GM18861 (cell line): ENCODE measurements around the gene BIRC2.
"Not testable (repeated sequence)": the region's sequence is repeated elsewhere in the genome, so short reads cannot be mapped to it uniquely, and the experiment has no call there.

Experiments
- ATAC-seq: cut with Tn5 transposase; IDR thresholded peaks from one replicate; pipeline ENCODE4 v1.9.1; 2021; ENCODE audit not compliant: unreplicated experiment

BIRC2 gene

DNA sequence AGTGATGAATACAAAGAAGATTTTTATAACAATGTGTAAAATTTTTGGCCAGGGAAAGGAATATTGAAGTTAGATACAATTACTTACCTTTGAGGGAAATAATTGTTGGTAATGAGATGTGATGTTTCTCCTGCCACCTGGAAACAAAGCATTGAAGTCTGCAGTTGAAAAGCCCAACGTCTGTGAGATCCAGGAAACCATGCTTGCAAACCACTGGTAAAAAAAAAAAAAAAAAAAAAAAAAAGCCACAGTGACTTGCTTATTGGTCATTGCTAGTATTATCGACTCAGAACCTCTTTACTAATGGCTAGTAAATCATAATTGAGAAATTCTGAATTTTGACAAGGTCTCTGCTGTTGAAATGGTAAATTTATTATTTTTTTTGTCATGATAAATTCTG lies 24.5 kb upstream of the BIRC2 start:
- ATAC-seq = no peak

DNA sequence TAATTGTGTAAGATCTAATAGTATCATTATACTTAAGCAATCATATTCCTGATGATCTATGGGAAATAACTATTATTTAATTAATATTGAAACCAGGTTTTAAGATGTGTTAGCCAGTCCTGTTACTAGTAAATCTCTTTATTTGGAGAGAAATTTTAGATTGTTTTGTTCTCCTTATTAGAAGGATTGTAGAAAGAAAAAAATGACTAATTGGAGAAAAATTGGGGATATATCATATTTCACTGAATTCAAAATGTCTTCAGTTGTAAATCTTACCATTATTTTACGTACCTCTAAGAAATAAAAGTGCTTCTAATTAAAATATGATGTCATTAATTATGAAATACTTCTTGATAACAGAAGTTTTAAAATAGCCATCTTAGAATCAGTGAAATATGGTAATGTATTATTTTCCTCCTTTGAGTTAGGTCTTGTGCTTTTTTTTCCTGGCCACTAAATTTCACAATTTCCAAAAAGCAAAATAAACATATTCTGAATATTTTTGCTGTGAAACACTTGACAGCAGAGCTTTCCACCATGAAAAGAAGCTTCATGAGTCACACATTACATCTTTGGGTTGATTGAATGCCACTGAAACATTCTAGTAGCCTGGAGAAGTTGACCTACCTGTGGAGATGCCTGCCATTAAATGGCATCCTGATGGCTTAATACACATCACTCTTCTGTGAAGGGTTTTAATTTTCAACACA lies 23.3 kb upstream of the BIRC2 start:
- ATAC-seq = no peak

DNA sequence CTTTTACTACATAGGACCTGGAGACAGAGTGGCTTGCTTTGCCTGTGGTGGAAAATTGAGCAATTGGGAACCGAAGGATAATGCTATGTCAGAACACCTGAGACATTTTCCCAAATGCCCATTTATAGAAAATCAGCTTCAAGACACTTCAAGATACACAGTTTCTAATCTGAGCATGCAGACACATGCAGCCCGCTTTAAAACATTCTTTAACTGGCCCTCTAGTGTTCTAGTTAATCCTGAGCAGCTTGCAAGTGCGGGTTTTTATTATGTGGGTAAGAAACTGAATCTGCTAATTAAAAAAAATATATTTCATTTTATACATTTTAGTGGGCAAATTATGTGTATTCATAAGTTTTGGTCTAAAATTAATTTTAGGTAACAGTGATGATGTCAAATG lies 21.9 kb upstream of the BIRC2 start:
- ATAC-seq = no peak

DNA sequence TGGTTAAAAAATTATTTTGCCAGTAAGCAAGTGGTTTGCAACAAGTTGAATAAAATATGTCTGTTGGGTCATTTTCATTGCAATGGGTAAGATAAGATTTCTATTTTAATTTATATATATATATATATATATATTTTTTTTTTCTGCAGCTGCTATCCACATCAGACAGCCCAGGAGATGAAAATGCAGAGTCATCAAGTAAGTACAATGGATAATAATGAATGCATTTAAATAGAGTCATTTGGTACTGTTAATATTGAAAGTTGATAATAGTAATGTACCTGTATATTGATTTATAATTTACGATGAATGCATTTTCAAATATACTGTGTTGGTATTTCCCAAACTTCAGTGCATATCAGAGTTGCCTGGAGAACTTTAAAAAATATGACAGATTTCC lies 18.3 kb upstream of the BIRC2 start:
- ATAC-seq = no peak

DNA sequence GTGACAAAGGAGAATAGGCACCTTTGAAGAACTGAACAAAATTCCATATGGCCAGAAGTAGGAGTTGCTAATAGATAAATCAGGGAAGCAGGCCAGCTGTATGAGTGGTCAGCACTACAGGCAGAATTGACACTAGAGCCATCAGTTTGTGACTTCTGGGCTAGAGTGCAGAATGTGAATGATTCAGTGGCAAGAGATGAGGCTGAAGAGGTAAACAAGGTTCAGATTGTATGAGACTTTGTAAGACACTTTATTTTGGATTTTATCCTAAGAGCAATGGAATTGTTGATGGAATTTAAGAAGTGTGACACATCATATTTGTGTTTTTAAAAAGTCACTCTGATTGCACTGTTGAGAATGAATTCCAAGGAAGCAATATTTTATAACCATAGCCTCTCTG lies 16.8 kb upstream of the BIRC2 start:
- no peak for ATAC-seq

DNA sequence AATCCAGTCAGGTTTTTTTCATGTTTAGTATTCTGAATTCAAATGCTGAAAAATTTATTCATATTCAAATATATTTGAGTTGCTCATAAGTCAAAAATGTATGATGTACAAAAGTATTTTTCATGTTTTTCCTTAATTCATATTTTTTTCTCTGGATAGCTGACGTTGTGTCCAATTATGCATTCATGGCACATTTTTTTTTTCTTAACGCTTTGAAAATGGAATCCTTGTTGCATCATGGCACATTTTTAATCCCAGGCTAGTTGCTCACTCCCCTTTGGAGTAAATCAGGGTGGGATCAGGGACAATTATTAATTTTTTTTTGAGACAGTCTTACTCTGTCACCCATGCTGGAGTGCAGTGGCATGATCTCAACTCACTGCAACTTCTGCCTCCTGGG lies 15.7 kb upstream of the BIRC2 start:
- ATAC-seq = no peak

DNA sequence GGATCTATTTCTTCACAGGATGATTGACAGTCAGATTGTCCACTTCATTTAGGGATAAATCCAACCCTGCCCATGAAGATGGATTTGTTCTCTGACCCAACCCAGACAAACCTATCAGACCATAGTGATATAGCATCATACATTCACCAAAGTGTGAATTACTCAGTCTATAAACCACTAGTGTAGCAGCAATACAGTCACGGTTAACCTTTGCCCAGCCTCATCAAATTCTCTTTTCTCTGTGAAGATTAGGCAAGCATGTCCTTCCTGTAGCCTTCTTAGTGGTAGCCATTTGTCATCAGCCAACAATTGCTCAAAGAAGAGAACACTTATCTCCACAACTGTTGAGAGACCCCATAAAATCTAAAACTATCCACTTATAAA lies 14.4 kb upstream of the BIRC2 start:
- no peak for ATAC-seq

DNA sequence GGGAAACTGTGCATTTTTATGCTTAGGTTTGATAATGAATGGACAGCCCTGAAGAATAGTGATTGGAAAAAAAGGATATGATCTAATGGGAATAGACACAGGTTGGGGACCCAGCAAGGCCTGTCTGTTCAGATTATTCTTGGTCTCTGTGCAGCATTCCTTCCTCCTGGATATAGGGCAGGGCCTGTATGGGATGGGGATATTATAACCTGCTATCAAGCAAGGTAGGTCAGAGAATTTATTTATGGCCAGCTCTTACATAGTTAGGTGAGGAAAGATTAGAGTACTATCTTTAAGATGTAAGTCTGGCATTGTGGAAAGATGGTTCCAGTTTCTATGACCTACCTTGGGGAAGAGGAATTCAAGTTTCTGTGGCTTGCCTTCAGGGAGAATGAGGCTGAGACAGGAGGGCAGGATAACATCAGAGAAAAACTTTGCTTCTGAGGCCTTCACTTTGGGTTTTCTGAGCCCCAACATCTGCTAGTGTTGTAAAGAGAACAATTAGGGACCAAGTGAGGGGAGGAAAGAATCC lies 8.5 kb upstream of the BIRC2 start:
- no peak for ATAC-seq

DNA sequence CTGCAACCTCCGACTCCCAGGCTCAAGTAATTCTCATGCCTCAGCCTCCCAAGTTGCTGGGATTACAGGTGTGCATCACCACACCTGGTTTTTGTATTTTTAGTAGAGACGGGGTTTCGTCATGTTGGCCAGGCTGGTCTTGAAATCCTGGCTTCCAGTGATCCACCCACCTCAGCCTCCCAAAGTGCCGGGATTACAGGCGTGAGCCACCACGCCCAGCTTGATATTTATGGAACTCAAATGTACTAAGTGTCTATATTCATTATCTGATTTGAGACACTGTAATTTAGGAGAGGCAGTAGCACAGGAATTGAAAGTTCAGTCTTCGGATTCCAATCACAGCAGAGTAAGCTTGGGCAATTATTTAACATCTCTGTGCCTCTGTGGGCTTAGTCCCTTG lies 5.7 kb upstream of the BIRC2 start:
- not testable (repeated sequence) for ATAC-seq

DNA sequence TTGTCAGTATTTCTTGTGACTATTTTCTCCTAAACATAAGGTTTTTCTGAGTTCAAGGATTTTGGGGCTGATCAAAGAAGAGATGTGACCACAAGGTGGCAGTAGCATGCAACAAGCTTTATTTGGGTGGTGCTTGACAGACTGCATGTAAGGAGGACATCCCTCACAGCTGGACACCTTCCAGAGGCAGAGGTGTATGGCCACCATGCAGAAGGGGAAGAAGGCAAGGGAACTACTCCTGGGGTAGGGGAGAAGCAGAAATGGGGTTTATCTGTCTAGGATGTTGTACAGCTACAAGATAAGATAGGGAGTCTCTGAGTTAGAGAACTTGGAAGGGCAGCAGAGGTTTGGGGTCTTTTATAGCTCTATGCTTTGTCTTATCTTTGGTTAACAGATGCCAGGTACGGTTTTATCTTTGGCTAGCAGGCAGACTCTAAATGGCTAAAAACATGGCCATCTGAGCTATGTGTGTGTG lies 5.1 kb upstream of the BIRC2 start:
- peak; percentile 46 for ATAC-seq

DNA sequence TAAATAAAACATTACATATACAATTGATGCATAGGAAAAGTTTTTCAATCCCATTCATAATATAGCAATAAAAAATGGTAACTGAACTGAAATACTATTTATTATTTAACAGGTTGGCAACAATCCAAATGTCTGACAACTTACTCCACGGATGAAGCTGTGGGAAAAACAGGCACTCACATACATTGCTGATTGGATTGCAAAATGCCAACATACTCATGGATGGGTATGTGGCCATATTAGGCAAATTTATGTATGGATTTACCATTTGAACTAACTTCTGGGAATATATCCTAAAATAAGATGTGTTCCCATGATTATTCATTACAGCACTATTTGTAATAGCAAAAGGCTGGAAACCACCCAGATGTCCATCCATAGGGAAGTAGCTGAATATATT lies 3.2 kb upstream of the BIRC2 start:
- no peak for ATAC-seq

DNA sequence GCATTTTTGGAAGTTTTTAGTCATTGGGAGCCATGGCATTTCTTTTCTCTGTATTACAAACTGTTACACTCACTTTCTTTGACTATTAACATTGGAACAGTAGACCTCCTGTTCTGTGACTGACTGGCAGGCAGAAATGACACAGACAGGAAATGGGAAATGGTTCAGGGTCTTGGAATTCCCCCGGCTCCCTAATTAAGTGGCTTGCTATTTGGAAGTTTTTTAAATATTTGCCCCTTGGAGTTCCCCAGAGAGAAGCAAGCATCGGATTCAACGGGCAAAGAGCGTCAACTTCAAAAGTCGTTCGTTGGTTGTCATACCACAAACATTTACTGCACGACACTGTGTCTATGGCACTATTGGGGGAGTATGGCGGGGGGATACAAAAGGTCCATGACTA lies 1.1 kb upstream of the BIRC2 start:
- ATAC-seq = no peak

DNA sequence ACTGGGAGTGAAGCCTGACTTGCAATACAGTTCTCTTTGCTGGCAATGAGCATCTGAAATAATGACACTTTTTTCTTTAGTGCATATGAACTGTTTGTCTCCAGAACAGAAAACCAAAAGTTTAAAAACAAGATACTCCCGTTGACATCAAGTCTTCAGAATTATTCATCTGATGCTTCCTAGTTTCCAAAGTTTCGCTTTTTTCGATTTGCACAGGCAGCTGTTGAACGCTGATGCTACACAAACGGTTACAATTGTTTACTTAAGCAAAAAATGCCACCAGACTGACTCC lies 612 bp upstream of the BIRC2 start:
- no peak for ATAC-seq

DNA sequence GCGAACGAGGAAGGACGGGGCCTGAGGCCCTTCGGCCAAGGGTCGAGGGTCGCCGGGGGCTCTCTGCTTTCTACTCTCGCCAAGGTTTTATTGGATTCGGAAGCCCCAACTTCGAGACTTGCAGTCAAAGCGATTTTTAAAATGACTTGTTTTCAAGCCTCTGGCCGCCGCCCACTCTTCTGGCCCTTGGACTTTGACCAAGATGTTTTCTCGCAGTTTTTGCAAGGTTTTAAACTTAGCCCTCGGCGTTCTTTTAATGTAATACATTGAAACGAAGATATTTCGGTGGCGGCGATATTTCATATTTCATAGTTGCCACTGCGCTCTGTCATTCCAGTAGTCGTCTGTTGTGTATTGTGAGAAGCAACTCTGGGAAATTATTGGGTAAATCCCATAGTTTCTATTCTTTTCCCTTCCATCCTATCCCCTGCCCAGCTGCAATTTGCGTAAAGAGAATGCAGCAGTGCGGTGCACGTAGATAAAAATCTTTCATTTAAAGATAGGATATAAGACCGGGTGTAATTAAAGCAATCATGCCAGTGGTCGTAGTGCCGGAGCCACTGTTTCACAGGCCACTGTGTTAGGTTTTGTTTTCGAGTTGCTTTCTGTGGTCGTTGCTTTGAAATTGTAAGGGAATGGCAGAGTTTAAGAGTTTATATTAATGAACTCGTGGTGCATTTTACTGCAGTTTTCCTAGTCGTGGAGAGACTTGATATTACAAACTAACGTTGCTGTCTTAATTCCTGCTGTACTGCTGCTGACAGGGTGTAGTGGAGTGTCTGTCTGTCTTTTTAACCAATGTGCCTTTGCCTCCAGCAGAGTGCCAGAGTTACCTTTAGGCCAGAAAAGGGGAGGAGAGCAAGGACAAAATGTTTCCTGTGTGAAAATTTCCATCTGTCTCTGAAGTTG lies 702 bp downstream of the BIRC2 start:
- no peak for ATAC-seq

DNA sequence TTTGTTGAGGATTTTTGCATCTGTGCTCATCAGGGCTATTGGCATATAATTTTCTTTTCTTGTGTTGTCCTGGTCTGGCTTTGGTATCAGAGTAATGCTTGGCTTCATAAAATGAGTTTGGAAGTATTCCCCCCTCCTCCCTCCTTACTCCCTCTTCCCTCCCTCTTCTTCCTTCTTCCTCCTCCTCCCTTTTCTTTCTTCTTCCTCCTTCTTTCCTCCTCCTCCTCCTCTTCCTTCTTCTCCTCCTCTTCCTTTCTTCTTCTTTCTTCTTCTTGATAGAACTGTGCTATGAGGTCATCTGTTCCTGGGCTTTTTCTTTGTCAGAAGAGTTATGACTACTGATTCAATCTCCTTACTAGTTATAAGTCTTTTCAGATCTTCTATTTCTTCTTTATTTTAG lies 10.1 kb downstream of the BIRC2 start:
- ATAC-seq = no peak

DNA sequence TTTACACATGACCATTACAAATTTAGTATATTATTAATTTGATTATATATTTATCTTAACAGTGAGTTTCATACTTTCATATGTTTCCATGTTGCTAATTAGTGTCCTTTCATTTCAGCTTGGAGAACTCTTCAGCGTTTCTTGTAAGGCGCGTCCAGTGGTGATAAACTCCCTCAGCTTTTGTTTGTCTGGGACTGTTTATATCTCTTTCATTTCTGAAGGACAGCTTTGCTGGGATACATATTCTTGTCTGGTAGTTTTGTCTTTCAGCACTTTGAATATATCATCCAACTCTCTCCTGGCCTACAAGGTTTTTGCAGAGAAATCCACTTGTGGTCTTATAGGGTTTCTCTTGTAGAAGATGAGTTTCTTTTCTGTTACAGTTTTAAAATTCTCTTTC lies 12.4 kb downstream of the BIRC2 start:
- ATAC-seq = no peak

DNA sequence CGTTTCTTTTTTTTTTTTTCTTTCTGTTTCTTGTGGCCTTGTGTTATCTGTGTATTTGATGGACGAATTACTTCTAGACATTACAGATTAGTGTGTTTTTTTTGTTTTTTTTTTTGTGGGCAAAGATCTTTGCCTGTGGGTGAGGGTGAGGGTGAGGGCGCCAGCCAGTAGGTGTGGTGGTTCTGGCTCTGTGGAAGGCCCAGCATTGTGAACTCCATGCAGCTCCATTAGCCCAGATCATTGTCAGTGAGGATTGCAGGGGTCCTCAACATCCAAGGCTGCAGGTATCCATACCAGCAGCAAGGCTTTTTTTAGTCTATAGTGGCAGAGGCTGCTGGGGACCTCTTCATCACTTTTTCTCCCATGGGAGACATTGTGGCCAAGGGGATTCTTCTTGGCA lies 13.7 kb downstream of the BIRC2 start:
- no peak for ATAC-seq

DNA sequence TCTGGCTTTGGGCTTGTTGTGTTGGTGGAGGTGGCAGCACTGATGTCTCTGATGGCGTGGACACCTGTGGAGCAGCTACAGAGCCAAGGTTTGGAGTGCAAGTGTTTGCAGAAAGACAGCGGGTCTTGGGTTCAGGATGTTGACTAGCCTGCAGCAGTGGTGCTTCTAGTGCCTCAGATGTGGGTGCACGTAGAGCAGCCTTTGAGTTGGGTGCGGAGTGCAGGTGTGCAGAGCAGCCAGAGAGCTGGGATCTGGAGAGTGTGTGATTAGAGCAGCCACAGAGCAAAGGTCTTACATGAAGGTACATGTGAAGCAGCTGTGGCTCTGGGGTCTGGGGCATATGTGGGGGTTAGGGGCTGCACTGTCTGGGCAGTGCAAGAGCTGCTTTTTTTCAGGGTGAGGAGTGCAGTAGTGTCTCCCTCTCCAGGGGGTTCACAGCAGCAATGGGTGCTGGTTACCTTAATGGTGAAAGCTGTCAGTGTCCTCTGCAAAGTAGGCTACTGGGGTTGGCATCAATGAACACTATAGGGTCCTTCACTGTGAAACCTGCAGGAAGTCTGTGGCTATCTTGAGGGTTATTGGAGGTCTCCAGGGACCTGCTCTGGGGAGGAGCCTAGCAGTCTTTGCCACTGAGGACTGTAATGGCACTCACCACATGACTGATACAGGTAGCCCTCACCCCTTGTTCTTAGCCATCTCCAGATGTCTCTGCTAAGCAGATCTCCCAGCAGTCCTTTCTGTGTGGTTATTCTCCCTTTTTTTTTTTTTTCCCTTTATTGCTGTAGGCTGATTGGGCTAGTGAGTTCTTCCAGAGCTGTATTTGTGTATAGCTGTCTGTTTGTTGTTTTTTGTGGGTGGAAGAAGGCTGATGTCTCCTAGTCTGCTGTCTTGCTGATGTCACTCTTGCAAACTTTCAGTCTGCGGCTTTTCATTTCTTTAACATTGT lies 14.3 kb downstream of the BIRC2 start:
- ATAC-seq = peak; percentile 98

DNA sequence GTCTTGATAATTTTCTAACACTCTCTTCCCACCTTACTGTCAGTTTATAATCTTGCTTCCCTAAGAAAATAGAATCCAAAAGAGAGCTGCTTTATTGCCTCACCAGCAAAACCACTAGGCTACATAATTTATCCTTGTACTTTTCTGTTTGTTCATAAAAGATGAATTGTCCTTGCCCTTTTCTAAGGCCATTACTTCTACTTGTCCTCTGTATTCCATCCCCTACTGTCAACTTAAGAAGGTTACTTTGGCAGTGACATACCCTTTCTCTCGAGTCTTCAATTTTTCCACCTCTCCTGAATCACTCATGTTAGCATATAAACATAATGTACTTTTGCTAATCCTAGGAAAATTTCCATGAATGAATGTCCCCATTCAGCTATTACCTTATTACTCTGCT lies 18.0 kb downstream of the BIRC2 start:
- no peak for ATAC-seq

DNA sequence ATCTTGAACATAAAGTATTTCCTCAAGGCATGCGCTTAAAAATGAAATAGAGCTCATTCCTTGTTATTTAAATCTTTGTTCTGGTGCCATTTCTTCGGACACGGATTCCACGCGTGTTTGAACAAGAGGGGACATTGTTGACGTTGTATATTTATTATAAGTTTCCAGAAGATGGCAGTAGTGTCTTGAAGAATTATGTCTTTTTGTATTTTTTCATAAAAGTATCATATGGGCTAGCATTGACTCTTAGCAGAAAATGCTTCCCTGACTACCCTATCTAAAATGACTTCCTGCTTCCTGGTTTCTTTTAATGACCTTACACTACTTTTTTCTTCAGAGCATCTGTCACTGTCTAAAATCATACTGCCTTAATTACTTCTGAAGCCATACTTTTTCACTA lies 20.4 kb downstream of the BIRC2 start:
- no peak for ATAC-seq

DNA sequence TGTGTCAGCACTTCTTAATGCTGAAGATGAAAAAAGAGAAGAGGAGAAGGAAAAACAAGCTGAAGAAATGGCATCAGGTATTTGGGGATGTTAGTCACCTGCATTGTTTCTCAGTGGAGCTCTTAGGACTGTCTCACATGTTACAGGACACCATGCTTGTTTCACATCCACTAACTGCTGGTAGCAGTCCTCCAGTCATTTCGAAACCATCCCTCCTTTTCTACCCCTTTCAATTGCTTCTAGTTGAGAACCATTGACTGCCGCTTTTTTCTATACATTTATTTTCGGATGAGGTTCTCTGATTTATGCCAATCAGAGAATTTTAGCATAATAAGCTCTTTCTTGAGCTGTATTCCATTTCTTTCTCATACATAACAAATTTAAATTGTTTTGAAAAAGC lies 21.5 kb downstream of the BIRC2 start:
- peak; percentile 100 for ATAC-seq
